Liver (tissue), 3 donors: ENCODE results near the gene GP1BB.

Source experiments
- EGR1 ChIP-seq, 2 donors: IDR thresholded peaks; 2 replicates each; pipeline ENCODE4 v1.6.1; 2016 to 2018; ENCODE audit warnings: antibody characterized with exemption in 2 of 2, low read depth in 2 of 2
- GABPA ChIP-seq, 2 donors: IDR thresholded peaks in 1 of 2; conservative IDR thresholded peaks in 1 of 2; 2 replicates each; pipeline ENCODE4 v1.6.1; 2016; ENCODE audit warnings: antibody characterized with exemption in 2 of 2, mild to moderate bottlenecking in 1 of 2, moderate library complexity in 1 of 2
- HNF4G ChIP-seq: IDR thresholded peaks from 2 replicates; pipeline ENCODE4 v1.6.1; 2016; ENCODE audit warnings: antibody characterized with exemption
- JUND ChIP-seq, 2 donors: IDR thresholded peaks; 2 replicates each; pipeline ENCODE4 v1.6.1; 2016; ENCODE audit warnings: antibody characterized with exemption in 2 of 2
- RXRA ChIP-seq, 2 donors: IDR thresholded peaks; 2 replicates each; pipeline ENCODE4 v1.6.1; 2017 to 2018; ENCODE audit warnings: antibody characterized with exemption in 2 of 2, mild to moderate bottlenecking in 1 of 2
- YY1 ChIP-seq: IDR thresholded peaks from 2 replicates; pipeline ENCODE4 v1.6.1; 2016; ENCODE audit warnings: antibody characterized with exemption, mild to moderate bottlenecking
- TF ChIP-seq, protein P1 (sequence below): IDR thresholded peaks from 2 replicates; pipeline ENCODE4 v1.6.1; 2016; ENCODE audit warnings: antibody characterized with exemption
- TF ChIP-seq, protein P2 (sequence below): fragments of 150-350 bp; IDR thresholded peaks from 2 replicates; pipeline ENCODE4 v1.5.1; 2017; ENCODE audit warnings: improper control_type of control experiment, low read depth, low read length; ENCODE audit not compliant: missing input control
- TF ChIP-seq, protein P3 (sequence below): IDR thresholded peaks from 2 replicates; pipeline ENCODE4 v1.6.1; 2016; ENCODE audit warnings: antibody characterized with exemption, mild to moderate bottlenecking
- TF ChIP-seq, protein P4 (sequence below): IDR thresholded peaks from 2 replicates; pipeline ENCODE4 v1.6.1; 2016; ENCODE audit warnings: antibody characterized with exemption
- donor health status: healthy.
- donor health status: healthy.

DNA sequence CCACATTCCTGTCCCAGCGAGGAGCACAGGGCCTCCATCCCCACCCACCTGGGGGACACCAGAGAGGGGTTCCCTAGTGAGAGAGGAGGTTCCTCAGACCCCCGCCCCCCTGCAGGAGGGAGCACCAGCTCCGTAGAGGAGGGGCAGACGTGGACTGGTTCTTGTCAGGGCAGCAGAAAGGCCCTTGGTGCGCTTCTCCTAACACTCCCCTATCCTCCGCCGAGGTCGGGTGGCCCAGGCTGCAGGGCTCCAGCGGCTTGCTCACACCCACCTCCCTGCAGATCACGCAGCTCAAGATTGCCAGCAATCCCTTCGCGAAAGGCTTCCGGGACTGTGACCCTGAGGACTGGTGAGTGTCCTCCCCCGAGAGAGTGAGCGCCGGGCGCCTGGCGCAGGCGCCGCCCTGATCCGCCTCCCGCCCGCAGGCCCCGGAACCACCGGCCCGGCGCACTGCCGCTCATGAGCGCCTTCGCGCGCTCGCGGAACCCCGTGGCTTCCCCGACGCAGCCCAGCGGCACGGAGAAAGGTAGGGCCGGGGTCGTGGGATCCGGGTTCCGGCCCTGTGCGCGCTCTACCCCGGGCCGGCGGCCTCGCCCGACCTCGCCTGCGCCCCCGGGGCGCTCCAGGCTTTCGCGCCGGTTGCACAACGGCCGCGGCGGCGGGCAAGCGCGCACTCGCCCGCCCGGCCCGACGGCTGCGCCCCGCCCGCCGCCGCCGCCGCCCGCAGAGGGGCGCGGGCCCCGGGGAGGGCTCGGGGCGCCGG, 42.3 kb downstream of the GP1BB start:
- TF ChIP-seq, protein P1, sequence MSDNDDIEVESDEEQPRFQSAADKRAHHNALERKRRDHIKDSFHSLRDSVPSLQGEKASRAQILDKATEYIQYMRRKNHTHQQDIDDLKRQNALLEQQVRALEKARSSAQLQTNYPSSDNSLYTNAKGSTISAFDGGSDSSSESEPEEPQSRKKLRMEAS = no peak
- TF ChIP-seq, protein P2, sequence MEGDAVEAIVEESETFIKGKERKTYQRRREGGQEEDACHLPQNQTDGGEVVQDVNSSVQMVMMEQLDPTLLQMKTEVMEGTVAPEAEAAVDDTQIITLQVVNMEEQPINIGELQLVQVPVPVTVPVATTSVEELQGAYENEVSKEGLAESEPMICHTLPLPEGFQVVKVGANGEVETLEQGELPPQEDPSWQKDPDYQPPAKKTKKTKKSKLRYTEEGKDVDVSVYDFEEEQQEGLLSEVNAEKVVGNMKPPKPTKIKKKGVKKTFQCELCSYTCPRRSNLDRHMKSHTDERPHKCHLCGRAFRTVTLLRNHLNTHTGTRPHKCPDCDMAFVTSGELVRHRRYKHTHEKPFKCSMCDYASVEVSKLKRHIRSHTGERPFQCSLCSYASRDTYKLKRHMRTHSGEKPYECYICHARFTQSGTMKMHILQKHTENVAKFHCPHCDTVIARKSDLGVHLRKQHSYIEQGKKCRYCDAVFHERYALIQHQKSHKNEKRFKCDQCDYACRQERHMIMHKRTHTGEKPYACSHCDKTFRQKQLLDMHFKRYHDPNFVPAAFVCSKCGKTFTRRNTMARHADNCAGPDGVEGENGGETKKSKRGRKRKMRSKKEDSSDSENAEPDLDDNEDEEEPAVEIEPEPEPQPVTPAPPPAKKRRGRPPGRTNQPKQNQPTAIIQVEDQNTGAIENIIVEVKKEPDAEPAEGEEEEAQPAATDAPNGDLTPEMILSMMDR = no peak
- TF ChIP-seq EGR1 (IDR thresholded peaks at IDR 0.05; ENCODE audit: low read depth in 2 of 2) (no peak), GABPA (IDR thresholded peaks at IDR 0.05 in 1 of 2, conservative IDR thresholded peaks at IDR 0.05 in 1 of 2) (no peak), HNF4G (no peak), RXRA (IDR thresholded peaks at IDR 0.05) (no peak), JUND (IDR thresholded peaks at IDR 0.05) (no peak), YY1 (no peak)
- TF ChIP-seq, protein P3, sequence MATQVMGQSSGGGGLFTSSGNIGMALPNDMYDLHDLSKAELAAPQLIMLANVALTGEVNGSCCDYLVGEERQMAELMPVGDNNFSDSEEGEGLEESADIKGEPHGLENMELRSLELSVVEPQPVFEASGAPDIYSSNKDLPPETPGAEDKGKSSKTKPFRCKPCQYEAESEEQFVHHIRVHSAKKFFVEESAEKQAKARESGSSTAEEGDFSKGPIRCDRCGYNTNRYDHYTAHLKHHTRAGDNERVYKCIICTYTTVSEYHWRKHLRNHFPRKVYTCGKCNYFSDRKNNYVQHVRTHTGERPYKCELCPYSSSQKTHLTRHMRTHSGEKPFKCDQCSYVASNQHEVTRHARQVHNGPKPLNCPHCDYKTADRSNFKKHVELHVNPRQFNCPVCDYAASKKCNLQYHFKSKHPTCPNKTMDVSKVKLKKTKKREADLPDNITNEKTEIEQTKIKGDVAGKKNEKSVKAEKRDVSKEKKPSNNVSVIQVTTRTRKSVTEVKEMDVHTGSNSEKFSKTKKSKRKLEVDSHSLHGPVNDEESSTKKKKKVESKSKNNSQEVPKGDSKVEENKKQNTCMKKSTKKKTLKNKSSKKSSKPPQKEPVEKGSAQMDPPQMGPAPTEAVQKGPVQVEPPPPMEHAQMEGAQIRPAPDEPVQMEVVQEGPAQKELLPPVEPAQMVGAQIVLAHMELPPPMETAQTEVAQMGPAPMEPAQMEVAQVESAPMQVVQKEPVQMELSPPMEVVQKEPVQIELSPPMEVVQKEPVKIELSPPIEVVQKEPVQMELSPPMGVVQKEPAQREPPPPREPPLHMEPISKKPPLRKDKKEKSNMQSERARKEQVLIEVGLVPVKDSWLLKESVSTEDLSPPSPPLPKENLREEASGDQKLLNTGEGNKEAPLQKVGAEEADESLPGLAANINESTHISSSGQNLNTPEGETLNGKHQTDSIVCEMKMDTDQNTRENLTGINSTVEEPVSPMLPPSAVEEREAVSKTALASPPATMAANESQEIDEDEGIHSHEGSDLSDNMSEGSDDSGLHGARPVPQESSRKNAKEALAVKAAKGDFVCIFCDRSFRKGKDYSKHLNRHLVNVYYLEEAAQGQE = no peak
- TF ChIP-seq, protein P4, sequence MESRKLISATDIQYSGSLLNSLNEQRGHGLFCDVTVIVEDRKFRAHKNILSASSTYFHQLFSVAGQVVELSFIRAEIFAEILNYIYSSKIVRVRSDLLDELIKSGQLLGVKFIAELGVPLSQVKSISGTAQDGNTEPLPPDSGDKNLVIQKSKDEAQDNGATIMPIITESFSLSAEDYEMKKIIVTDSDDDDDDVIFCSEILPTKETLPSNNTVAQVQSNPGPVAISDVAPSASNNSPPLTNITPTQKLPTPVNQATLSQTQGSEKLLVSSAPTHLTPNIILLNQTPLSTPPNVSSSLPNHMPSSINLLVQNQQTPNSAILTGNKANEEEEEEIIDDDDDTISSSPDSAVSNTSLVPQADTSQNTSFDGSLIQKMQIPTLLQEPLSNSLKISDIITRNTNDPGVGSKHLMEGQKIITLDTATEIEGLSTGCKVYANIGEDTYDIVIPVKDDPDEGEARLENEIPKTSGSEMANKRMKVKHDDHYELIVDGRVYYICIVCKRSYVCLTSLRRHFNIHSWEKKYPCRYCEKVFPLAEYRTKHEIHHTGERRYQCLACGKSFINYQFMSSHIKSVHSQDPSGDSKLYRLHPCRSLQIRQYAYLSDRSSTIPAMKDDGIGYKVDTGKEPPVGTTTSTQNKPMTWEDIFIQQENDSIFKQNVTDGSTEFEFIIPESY = no peak
